Large intestine (tissue), 3 donors: Measurements from ENCODE around the gene TCEANC. TPM values are rescaled to one million over a fixed set of nuclear protein-coding genes. Genes with fewer than 3 reads are reported as not detected.

Experiments used
- DNase-seq, 2 donors: peaks; one replicate each; pipeline versions ENCODE4 v3.0.0 to v3.0.0-alpha.2; 2013
- H3K27ac ChIP-seq: one replicate; pipeline ENCODE4 v1.5.1; 2013; ENCODE audit warnings: low read length
- H3K27me3 ChIP-seq: 2 replicates; pipeline ENCODE4 v1.6.1; 2013; ENCODE audit warnings: low read length; ENCODE audit not compliant: control insufficient read depth, insufficient read depth
- H3K36me3 ChIP-seq: 2 replicates; pipeline ENCODE4 v1.6.1; 2013; ENCODE audit warnings: low read length; ENCODE audit not compliant: control insufficient read depth, insufficient read depth
- H3K4me1 ChIP-seq: one replicate; pipeline ENCODE4 v1.6.1; 2013; ENCODE audit warnings: low read length; ENCODE audit not compliant: control insufficient read depth, insufficient read depth
- H3K4me3 ChIP-seq: one replicate; pipeline ENCODE4 v1.5.1; 2013; ENCODE audit warnings: low read length
- H3K9me3 ChIP-seq: one replicate; pipeline ENCODE4 v1.6.1; 2013; ENCODE audit warnings: mild to moderate bottlenecking, low read depth, low read length, moderate library complexity; ENCODE audit not compliant: control insufficient read depth
- WGBS: methylation state at CpG from one replicate; pipeline ENCODE4 v1.1.5; 2013; ENCODE audit warnings: low lambda C conversion rate; ENCODE audit not compliant: insufficient coverage; 5-methylcytosine and 5-hydroxymethylcytosine counted together
- polyA plus RNA-seq: library from polyadenylated mRNA; unstranded; fragments of 120-200 nt; gene quantifications from one replicate; pipeline ENCODE4 v1.2.1, GENCODE V29; 2013

Gene TCEANC
- polyA plus RNA-seq, 1 donor: 3.6 TPM

DNA sequence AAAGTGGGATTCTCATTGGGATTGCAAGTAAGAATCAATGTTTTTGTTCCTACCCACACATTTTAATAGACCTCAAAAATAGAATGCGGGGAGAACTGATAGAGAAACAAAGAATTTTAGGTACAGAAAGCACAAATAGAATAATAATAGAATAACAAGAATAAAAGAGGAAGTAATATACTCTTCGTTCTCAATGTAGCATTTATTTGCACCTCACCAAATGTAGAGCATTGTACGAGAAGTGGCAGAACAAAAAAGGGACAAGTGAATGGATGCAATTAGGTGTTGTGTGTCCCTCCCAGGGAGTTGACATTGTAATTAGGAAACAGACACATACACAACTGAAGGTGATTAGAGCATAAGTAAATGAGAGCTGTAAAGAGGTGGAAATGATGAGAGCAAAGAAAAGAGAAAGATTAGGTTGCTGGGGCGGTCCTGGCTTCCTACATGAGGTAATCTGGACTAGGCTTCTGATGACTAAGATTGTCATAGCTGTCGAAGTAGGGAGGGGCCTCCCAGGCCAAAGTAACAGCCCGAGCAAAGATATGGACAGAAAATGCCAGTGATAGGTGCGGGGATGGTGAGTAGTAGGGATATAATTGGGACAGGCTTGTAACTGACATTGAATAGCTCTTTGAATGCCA, 46.4 kb downstream of the TCEANC start:
- no peak overlapping the region for H3K4me3 ChIP-seq
- peak; percentile 56 to 76 for DNase-seq
- 100% methylated on average over 1 of the region's 7 CpGs for WGBS
- peaks cover 5% of the 10 kb centered on the region for H3K4me1 ChIP-seq
- no peaks in the 10 kb centered on the region for H3K9me3 ChIP-seq
- H3K27ac ChIP-seq: peak overlapping the region; percentile 29
- H3K36me3 ChIP-seq: no peaks in the 10 kb centered on the region
- H3K27me3 ChIP-seq: no peaks in the 10 kb centered on the region

DNA sequence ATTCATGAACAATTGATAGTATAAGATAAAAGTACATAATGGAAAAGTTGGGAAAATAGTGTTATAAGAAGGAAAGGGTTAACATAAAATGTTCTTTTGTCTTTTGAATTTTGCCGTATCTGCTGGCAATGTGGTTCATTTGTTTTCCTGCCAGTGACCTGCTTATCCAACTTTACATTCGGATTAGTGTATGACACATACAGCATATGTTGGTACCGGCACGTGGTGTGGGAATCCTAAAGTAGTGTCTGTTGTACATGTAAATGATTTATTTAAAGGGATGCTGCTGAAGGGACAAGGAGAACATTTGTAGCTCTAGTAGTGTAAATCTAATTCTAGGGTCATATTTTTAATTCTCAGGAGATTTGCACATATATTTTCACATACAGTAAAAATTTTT, 47.4 kb downstream of the TCEANC start:
- H3K4me1 ChIP-seq: peaks cover 2% of the 10 kb centered on the region
- no peak overlapping the region for H3K4me3 ChIP-seq
- no peak overlapping the region for H3K27ac ChIP-seq
- no CpG with 5 or more reads among the region's 4 CpGs for WGBS
- H3K27me3 ChIP-seq: no peaks in the 10 kb centered on the region
- no peaks in the 10 kb centered on the region for H3K36me3 ChIP-seq
- no peaks in the 10 kb centered on the region for H3K9me3 ChIP-seq
- no peak for DNase-seq

DNA sequence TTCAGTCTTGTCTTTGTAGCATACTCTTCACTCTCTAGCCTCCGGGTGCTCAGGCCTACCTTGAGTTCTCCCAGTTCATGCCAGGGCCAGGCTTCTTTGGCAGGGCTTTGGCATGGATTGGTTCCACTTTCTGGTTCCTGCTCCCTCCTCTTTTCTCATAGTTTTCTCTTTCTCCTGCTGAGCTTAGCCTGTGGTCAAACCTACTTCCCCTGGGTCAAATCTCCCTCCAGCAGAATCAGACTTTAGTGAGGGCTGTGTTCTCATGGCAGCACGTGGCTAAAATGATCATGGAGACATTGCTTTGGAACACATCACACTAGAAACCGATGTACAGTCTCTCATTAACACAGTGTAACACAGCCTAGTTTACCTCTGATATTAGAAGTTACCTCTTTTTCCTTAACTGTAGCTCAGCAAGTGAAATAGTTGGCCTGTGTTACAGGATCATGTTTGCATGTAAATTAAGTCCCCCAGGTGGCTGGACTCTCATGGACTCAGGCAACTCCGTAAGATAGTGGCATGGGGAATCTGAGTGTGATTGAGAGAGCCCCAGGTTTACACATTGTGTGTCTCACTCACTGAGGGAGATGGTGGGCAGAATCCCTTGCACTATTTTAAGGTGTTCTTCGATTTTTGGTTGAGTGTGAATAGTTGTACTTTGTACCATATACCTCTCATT, 49.3 kb downstream of the TCEANC start:
- Histone ChIP-seq H3K27me3 (no peaks in the 10 kb centered on the region), H3K36me3 (no peaks in the 10 kb centered on the region), H3K9me3 (no peaks in the 10 kb centered on the region), H3K4me1 (peaks cover 2% of the 10 kb centered on the region), H3K27ac (no peak overlapping the region), H3K4me3 (no peak overlapping the region)
- WGBS: no CpG with 5 or more reads among the region's 5 CpGs
- no peak for DNase-seq

DNA sequence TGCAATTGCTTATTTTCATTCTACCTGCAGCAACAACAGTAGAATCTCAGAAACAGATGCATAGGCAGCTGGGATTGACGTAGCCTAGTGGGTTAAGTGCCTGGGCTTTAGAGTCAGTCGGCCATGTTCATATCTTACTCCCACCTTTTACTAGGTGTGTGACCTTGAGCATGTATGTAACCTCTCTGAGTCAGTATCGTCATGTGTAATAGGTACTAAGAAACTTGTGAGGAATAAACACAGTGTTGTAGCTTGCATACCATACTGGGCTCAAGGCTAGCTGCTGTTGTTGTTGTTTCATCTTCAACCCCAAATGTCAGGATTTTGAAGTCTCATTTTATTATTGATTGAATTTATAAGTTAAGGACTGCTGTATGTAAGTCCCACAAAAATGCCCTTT, 50.2 kb downstream of the TCEANC start:
- H3K4me1 ChIP-seq: peaks cover 2% of the 10 kb centered on the region
- no peak overlapping the region for H3K4me3 ChIP-seq
- WGBS: no CpG with 5 or more reads among the region's 3 CpGs
- H3K27me3 ChIP-seq: no peaks in the 10 kb centered on the region
- H3K27ac ChIP-seq: no peak overlapping the region
- no peaks in the 10 kb centered on the region for H3K9me3 ChIP-seq
- DNase-seq: no peak
- H3K36me3 ChIP-seq: no peaks in the 10 kb centered on the region

DNA sequence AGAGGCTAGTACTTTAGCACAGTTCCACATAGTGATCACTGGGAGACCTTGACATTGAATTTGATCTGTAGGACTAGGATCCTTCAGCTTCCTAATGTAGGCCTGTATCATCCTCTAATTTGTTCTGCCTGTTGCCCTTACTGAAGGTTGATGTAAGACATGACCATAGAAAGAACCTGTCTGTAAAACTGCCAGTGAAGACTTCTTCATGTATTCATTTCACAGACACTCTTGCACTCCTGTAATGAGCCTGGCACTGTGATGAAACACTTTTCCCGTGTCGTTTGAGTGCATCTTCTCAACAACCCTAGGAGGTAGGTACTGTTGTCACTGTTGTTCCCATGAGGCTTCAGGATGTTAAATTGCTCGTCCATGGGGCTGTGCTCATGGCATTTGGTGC, 50.6 kb downstream of the TCEANC start:
- H3K27ac ChIP-seq: no peak overlapping the region
- DNase-seq: no peak
- no CpG with 5 or more reads among the region's 3 CpGs for WGBS
- no peaks in the 10 kb centered on the region for H3K36me3 ChIP-seq
- H3K27me3 ChIP-seq: no peaks in the 10 kb centered on the region
- no peak overlapping the region for H3K4me3 ChIP-seq
- no peaks in the 10 kb centered on the region for H3K9me3 ChIP-seq
- peaks cover 2% of the 10 kb centered on the region for H3K4me1 ChIP-seq

DNA sequence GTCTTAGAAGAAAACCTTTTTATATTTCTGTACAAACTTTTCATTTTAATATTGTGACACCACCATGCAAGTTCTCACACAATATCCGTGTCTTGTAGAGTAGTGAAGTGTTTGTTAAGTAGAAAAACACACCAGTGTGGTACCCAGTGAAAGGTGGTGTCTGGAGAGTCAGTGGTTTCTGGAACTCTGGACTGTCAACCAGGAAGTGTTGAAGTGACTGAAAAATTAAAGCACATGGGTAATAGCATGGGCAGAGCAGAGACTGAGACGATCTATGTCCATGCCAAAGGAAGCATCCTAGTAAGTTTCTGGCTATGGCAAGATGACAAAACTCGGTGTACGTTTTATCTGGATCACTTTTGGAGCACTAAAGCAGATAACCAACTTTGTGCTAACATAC, 58.2 kb downstream of the TCEANC start:
- Histone ChIP-seq H3K27me3 (no peaks in the 10 kb centered on the region), H3K36me3 (peaks cover 14% of the 10 kb centered on the region), H3K4me1 (no peaks in the 10 kb centered on the region), H3K9me3 (no peaks in the 10 kb centered on the region), H3K4me3 (no peak overlapping the region), H3K27ac (no peak overlapping the region)
- no CpG with 5 or more reads among the region's 4 CpGs for whole genome bisulfite sequencing
- no peak for DNase-seq

Other genes with a start within 250 kb of the TCEANC start
- 7.3 TPM for gene EGFL6, start 83.5 kb upstream of the TCEANC start, polyA plus RNA-seq
- 22.6 TPM for gene RAB9A, start 36.0 kb downstream of the TCEANC start, polyA plus RNA-seq
- 14.5 TPM for gene TRAPPC2, start 81.5 kb downstream of the TCEANC start, polyA plus RNA-seq
- gene OFD1, start 81.6 kb downstream of the TCEANC start, polyA plus RNA-seq: 42.8 TPM
- 11.5 TPM for gene GPM6B, start 164.0 kb downstream of the TCEANC start, polyA plus RNA-seq